B cell (primary cell): Measurements from ENCODE around the gene AREL1.

Experiments used
- EZH2 ChIP-seq: IDR thresholded peaks from 2 replicates; pipeline ENCODE4 v1.6.1; 2012; ENCODE audit warnings: borderline replicate concordance, low read depth, mild to moderate bottlenecking, moderate library complexity, low read length; ENCODE audit not compliant: insufficient read depth, poor library complexity, severe bottlenecking
- TF ChIP-seq, protein P1 (sequence below): fragments of 200-600 bp; IDR thresholded peaks from one replicate; pipeline ENCODE4 v1.8.0; 2022; ENCODE audit warnings: antibody characterized with exemption, mild to moderate bottlenecking

- TF ChIP-seq, protein P1, sequence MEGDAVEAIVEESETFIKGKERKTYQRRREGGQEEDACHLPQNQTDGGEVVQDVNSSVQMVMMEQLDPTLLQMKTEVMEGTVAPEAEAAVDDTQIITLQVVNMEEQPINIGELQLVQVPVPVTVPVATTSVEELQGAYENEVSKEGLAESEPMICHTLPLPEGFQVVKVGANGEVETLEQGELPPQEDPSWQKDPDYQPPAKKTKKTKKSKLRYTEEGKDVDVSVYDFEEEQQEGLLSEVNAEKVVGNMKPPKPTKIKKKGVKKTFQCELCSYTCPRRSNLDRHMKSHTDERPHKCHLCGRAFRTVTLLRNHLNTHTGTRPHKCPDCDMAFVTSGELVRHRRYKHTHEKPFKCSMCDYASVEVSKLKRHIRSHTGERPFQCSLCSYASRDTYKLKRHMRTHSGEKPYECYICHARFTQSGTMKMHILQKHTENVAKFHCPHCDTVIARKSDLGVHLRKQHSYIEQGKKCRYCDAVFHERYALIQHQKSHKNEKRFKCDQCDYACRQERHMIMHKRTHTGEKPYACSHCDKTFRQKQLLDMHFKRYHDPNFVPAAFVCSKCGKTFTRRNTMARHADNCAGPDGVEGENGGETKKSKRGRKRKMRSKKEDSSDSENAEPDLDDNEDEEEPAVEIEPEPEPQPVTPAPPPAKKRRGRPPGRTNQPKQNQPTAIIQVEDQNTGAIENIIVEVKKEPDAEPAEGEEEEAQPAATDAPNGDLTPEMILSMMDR, result peak; percentile 67
- TF ChIP-seq EZH2, result no peak
Measured at GRCh38 chr14:74612350-74613021, 100.4 kb downstream of the AREL1 start.
